Fibroblast of mammary gland (primary cell): ENCODE results near the gene STK24.
A peak's percentile ranks its signal among the peaks of the same experiment; 100 is the strongest.

ENCODE experiments used
- DNase-seq: peaks from one replicate; pipeline ENCODE4 v3.0.0-alpha.2; 2010; ENCODE audit warnings: low read depth
- H3K4me3 ChIP-seq: 2 replicates; pipeline ENCODE4 v1.5.1; 2011; ENCODE audit warnings: low read depth, mild to moderate bottlenecking, low read length, moderate library complexity; ENCODE audit not compliant: control insufficient read depth
- TF ChIP-seq, protein P1 (sequence below): conservative IDR thresholded peaks from 2 replicates; pipeline ENCODE4 v1.5.1; 2011; ENCODE audit warnings: low read depth, low read length, inconsistent platforms; ENCODE audit not compliant: control insufficient read depth, insufficient read depth

STK24 gene

DNA sequence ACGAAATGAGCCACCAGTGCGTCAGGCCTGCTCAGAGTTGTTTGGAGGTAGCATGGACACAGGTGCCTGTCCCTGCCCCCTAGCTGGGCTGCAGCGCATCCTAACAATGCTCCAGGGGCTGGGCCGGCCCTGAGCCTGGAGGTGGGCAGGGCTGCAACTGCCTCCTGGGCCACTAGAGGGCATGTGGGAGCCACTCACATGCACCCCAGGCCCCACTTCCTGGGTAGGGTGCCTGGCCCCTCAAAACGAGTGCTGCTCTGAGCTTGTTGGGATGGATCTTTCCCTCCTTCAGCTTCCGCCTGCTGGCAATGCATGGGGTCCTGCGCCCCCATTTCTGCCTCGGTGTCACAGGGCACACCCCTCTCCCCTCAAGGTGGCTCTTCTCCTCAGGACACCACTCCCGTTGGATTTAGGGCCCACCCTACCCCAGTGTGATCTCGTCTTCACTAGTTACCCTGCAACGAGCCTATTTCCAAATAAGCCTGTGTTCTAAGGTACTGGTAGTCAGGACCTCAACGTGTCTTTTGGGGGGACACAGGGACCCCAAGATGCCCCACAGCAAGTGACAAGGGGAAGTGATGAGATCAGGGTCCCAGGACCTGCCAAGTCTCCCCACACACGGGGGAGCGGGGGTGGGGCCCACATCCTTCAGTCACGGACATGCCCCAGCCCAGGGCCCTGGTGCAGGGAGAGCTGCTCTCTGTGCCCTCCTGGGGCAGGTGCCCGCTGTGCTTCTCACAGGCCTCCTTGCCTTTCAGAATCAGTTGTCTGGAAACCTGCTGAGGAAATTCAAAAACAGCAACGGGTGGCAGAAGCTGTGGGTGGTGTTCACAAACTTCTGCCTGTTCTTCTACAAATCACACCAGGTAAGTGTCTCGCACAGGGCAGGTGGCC, 131.3 kb downstream of the STK24 start:
- DNase-seq, result peak; percentile 49
- TF ChIP-seq, protein P1, sequence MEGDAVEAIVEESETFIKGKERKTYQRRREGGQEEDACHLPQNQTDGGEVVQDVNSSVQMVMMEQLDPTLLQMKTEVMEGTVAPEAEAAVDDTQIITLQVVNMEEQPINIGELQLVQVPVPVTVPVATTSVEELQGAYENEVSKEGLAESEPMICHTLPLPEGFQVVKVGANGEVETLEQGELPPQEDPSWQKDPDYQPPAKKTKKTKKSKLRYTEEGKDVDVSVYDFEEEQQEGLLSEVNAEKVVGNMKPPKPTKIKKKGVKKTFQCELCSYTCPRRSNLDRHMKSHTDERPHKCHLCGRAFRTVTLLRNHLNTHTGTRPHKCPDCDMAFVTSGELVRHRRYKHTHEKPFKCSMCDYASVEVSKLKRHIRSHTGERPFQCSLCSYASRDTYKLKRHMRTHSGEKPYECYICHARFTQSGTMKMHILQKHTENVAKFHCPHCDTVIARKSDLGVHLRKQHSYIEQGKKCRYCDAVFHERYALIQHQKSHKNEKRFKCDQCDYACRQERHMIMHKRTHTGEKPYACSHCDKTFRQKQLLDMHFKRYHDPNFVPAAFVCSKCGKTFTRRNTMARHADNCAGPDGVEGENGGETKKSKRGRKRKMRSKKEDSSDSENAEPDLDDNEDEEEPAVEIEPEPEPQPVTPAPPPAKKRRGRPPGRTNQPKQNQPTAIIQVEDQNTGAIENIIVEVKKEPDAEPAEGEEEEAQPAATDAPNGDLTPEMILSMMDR, result peak; percentile 94
- no peak overlapping the region for H3K4me3 ChIP-seq

DNA sequence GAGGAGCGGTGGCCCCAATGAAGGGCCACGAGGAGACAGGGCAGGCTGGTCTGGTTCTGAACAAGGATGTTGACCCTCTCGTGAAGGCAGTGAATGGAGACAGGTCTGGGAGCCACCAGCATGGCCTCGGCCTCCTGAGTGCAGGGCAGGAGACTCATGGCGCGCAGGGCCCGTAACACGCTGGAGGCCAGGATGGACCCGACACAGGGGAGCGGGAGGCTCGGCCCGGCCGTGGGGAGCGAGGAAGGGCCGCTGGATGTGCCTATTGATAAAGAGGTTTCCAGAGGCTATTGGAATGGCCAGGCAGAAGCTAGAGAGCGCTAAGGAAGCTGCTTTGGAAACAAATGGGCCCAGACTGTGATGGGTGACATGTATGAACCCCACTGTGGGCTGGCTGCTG, 132.5 kb downstream of the STK24 start:
- TF ChIP-seq, protein P1, result no peak
- no peak for DNase-seq
- no peak overlapping the region for H3K4me3 ChIP-seq

DNA sequence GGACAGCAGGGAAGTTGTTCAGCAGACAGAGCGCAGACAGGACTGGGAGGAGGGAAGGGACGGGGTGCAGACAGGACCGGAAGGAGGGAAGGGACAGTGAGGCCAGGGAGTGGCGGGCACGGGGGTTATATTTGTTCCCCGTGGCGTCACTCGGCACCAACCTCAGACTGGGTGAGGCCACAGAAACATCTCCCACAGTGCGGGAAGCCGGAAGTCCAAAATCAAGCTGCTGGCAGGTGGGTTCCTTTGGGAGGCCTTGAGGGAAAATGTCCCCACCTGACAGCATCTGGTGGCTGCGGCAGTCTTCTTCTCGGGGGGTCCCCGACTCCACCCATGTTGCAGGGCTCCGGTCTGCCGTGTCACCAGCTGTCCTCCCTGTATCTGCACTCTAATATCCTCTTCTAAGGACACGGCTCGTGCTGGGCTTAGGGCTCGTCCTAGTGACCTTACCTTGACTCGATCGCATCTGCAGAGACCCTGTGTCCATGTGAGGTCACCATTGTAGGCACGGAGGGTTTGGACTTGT, 133.0 kb downstream of the STK24 start:
- TF ChIP-seq, protein P1, result no peak
- no peak for DNase-seq
- no peak overlapping the region for H3K4me3 ChIP-seq

DNA sequence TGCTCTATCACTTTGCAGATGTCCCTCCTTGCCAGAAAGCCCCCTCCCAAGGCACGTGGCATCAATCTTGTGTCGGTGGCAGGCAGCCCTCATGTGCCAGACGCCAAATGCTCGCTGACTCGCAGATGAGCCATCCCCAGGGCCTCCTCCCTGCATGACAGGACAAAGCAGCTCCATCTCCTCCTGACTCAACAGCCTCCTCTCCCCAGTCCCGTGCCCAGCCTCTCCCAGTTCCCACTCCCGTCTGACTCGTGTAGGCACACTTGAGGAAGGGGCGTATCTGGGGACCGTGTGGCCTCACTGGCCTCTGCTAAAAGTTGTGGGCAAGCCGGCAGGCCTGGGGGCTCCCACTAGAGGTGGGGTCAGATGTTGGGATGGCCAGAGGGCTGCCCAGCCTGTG, 133.6 kb downstream of the STK24 start:
- H3K4me3 ChIP-seq, result no peak overlapping the region
- peak; percentile 88 for DNase-seq
- TF ChIP-seq, protein P1, result no peak

DNA sequence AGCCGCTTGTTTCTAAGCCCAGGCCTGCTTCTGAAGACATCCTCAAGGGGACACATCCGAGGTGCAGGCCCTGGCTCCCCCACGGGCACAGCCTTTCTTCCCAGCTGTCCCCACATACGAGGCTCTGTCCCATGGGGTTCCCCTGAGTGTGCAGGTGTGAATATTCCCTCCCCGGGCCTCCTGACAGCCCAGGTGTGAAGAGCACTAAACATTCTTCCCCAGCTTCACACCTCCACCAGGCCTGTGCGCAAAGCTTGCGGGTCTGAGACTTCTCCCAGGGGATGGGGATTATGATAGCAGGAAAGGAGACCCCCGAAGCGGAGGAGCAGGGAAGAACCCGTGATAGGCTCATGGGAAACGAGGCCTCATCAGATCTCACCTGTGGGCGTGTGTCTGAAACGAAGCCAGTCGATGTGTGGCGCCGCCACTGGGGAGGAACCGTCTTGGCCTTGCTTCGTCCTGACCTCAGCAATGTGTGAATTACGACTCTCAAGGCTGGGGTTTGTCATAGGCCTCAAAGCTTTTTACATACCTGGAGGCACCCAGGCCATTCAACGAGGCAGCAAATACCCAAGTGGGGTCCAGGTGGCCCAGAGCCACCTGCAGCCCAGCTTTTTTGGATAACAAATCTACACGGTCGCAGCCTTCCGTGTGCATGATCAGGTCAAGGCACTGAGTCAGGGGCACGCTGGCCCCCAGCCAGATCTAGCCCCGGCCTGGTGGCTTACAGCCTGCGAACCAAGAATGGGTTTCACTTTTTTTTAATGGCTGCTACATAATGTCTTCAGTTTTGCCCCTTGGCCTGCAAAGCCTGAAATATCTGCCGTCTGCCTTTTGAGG, 134.3 kb downstream of the STK24 start:
- TF ChIP-seq, protein P1, result no peak
- H3K4me3 ChIP-seq, result no peak overlapping the region
- no peak for DNase-seq

DNA sequence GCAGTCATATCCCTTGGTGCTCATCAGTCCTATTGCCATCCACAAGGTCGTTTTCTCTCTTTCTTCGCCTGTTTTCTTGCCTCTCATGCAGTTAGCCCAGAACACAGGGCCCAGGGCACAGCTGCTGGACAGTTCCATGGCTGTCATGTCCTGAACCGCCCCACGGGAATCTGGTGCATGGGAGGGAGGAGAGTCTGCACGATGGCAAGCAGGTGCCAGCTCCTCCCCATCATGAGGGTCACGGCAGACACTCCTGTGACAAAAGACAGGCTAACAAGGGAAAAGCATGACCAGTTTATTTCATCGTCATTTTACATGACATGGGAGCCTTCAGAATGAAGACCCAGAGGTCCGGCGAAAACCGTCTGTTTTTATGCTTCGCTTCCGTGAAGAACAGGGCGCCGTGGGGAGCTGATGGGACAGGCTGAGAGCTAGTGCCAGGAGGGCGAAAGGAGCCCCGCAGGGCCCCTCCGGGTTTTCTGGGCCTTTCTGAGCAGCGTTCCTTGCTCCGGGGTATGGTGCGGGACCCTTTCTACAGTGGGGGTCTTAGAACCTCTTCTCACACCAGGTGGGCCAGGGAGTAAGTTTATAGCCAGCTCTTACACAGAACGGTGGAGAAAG, 135.7 kb downstream of the STK24 start:
- no peak overlapping the region for H3K4me3 ChIP-seq
- TF ChIP-seq, protein P1, result no peak
- DNase-seq, result no peak
